HG03442 (cell line): ENCODE data around the gene GUCY2F.
A peak's percentile ranks its signal among the peaks of the same experiment; 100 is the strongest.

Experiments
- ATAC-seq: cut with Tn5 transposase; IDR thresholded peaks from one replicate; pipeline ENCODE4 v1.9.1; 2021; ENCODE audit warnings: mild to moderate bottlenecking, moderate library complexity; ENCODE audit not compliant: unreplicated experiment

The GUCY2F gene

GRCh38 chrX:109398061-109398460, 83.8 kb downstream of the GUCY2F start:
- ATAC-seq, result no peak

GRCh38 chrX:109393859-109394258, 88.0 kb downstream of the GUCY2F start:
- no peak for ATAC-seq

- ATAC-seq, result no peak
Measured at GRCh38 chrX:109392895-109393294, 89.0 kb downstream of the GUCY2F start.

- ATAC-seq, result no peak
Measured at GRCh38 chrX:109390556-109390955, 91.3 kb downstream of the GUCY2F start.

GRCh38 chrX:109389917-109390316, 92.0 kb downstream of the GUCY2F start:
- no peak for ATAC-seq

- no peak for ATAC-seq
Measured at GRCh38 chrX:109384699-109385098, 97.2 kb downstream of the GUCY2F start.

- ATAC-seq, result no peak
Measured at GRCh38 chrX:109382332-109382731, 99.6 kb downstream of the GUCY2F start.

GRCh38 chrX:109378281-109378680, 103.6 kb downstream of the GUCY2F start:
- ATAC-seq, result no peak

GRCh38 chrX:109374262-109374960, 107.5 kb downstream of the GUCY2F start:
- ATAC-seq, result no peak

- ATAC-seq, result peak; percentile 46
Measured at GRCh38 chrX:109373468-109373867, 108.4 kb downstream of the GUCY2F start.

GRCh38 chrX:109372716-109373115, 109.2 kb downstream of the GUCY2F start:
- ATAC-seq, result no peak

GRCh38 chrX:109372291-109372690, 109.6 kb downstream of the GUCY2F start:
- ATAC-seq, result no peak

GRCh38 chrX:109362101-109362500, 119.8 kb downstream of the GUCY2F start:
- ATAC-seq, result no peak

- no peak for ATAC-seq
Measured at GRCh38 chrX:109360301-109360700, 121.6 kb downstream of the GUCY2F start.

- ATAC-seq, result no peak
Measured at GRCh38 chrX:109357706-109358105, 124.2 kb downstream of the GUCY2F start.

- no peak for ATAC-seq
Measured at GRCh38 chrX:109356684-109357083, 125.2 kb downstream of the GUCY2F start.

GRCh38 chrX:109352066-109352588, 129.8 kb downstream of the GUCY2F start:
- ATAC-seq, result no peak

- ATAC-seq, result no peak
Measured at GRCh38 chrX:109351557-109351956, 130.3 kb downstream of the GUCY2F start.

GRCh38 chrX:109350551-109350950, 131.3 kb downstream of the GUCY2F start:
- ATAC-seq, result no peak

GRCh38 chrX:109350051-109350450, 131.8 kb downstream of the GUCY2F start:
- ATAC-seq, result no peak

- ATAC-seq, result no peak
Measured at GRCh38 chrX:109347632-109348031, 134.3 kb downstream of the GUCY2F start.

GRCh38 chrX:109346491-109346890, 135.4 kb downstream of the GUCY2F start:
- ATAC-seq, result no peak

GRCh38 chrX:109345856-109346255, 136.0 kb downstream of the GUCY2F start:
- no peak for ATAC-seq
